GM18502 (cell line): ENCODE results near the gene ENO4.

Source experiments
- ATAC-seq: cut with Tn5 transposase; IDR thresholded peaks from one replicate; pipeline ENCODE4 v1.9.1; 2021; ENCODE audit warnings: mild to moderate bottlenecking; ENCODE audit not compliant: unreplicated experiment, poor library complexity

ENO4 gene

DNA sequence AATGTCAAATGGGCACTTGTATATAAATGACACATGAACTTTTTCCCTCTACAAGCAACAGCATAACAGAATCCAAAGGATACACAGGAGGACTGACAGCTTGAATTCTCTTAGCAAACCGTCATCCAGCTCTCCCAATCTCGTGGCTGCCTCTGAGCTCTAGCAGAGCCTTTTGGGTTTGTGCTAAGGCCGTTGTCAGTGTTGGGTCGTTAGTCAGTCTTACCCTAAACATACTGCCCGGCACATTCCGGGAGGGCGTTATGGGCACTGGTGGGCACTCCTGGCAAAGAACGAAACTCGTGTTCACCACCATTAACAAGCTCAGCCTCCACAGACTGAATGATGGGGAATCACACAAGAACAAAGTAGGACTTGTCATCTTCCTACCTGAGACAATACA is 19.6 kb upstream of the ENO4 start:
- ATAC-seq = no peak

DNA sequence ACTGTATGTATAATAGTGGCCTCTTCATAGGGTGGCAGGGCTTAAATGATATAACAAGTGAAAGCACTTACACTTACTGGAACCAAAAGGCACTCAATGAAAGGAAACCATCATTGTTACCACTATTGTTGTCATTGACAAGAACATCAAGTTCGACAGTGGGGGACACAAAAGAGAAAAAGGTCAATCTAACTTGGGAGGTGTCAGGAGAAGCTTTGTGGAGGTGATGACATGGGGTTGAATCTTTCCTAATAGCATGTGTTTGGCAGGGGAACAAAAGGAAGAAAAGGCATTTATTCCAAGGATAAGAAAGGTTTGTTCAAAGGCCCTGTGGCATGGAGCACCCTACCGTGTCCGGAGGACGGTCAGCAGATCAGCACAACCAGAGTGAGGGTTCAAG is 18.2 kb upstream of the ENO4 start:
- no peak for ATAC-seq

DNA sequence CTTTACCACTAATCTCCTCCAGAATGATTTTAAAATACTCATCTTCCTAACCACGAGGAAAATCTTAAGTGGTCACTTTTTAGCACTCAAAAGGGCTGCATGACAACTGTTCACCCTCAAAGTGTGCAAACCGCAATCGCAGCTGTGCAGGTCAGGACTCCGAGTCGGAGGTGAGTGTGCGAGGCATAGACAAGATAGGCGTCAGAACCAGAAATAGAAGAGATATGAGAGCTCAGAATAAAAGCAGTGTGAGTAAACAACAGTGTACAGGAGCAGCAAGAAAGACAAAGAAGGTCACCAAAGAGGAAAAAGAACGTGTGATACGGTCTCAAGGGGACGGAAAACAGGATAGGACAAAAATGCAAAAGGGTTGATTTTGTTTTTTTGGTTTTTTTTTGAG is 17.5 kb upstream of the ENO4 start:
- ATAC-seq = no peak

DNA sequence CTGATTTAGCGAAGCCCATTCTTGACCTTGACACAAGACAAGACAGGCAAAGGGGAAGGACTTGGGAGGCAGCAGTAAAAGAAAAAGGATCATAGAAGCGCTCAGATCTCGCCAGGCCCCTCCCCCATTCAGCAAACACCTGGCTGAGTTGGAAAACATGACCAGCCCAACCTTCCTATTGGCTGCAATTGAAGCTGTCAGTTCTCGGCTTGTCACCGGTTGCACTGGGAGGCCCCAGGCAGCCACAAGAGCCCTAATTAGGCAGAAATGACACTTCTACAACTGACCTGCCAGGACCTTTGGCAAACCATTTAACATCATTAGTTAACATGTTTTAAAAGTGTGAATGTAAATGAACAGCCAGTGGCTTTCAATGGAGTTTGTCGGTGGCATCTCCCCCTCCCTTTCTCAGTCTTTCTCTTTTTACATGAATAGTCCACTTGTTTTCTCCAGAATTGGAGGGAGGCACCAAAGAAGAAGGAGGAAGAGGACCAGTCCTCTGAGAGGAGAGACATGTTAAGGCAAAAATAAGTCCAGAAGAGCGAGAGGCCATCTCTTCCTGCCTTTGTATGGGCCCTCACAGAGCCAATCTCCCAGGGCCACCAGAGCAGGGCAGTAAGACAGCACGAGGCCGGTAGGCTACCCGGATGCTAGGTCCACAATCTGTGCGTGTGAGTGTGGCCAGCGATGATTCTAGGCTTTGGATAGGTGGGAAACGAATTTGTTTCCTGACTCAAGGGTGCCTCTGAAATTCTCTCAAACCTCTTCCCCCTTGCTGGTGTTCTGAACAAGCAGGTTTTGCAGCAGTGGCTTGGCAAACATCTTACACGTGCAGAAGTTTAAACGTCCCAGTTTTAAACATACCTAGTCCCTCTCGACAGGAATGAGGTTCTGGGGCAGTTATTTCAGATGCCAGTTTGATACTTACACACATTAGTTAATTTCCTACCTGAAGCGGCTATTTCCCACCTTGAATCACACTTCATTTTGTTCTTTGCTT is 15.0 kb upstream of the ENO4 start:
- no peak for ATAC-seq

DNA sequence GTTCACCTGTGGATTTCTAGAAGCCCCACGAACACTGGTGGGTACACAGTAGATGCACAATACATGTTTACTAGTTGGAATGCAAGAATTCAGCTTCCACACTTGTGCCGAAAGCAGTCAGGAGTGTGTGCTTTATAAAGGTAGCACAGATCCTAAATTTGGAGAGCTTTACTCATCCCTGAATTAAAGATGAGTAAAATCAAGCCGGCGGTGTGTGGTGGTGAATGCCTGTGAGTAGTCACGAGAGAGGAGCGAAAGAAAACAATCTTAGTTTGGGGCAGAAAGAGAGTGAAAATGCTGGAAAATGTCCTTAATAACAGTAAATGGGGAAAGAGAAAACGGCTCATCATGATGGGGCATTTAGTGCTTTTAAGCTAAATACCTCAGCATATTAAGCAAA is 13.6 kb upstream of the ENO4 start:
- no peak for ATAC-seq

DNA sequence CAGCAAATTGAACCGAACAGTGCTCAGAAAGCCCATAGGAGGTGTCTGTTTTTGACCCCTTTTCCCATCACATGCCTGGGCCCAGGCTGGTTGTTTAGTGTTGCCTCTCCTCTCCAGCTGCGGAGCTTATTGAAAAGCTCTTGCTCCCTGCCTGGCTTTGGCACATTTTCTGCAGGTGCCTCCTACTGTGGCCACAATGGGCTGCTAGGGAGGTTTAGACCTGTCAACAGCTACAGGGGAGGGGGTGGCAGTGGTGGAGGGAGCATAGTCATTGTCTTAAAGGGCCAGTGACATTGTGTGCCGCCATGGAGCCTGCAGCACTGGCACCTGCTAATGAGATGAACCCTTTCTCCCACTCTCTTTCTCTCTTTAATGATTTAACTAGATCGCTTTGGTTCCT is 13.2 kb upstream of the ENO4 start:
- no peak for ATAC-seq

DNA sequence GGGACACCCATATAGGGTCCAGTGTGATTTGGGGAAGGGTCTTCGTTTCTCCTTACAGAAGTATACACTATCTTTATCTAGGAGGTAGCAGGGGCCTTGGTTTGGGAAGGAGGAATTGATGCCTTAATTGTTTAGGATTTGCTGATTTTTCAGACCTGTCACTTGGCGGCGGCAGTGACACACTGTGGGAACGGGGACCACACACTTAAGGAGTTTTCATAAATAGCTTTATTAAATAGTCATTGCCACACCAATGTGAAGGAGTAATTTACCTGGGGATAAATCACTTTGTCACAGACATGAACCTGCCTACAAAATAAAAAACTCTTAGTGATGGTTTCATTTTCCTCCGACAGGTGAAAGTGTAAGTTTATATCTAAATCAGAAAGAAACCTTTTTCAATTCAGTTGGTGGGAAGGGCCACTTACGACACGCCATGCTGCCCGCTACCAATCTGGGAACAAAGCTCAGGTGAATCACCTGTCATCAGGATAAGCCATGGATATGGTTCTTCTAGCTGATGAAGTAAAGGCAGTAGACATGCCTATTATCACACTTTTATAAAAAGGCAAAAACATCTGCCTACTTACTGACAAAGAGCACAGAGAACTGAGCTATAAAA is 12.3 kb upstream of the ENO4 start:
- no peak for ATAC-seq

DNA sequence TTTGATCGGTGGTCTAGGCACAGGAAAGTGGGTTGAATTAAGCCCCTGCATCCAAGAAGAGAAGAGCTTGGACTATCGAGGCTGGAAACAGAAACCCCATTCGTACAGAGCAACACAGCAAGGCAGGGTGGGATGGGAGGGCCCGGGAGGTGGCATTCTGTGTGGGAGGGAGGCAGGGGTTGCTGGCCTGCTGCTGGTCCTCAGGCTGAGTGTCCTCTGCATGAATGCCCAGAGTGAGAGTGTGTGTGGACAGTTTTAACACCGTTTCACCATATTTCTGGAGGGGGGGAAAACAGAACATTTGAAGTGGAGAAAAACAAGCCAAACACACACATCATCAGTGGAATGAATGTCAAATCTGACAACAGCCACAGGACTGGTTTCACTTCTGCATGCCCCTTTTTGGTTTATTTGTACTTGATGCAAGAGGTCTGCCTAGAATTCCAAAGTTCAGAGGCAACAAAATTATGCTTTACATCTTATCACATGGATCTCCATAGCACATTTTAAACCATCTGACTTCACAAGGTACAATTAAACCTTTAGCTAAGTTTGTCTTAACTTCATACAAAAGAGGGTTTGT is 11.1 kb upstream of the ENO4 start:
- ATAC-seq = peak; percentile 94

DNA sequence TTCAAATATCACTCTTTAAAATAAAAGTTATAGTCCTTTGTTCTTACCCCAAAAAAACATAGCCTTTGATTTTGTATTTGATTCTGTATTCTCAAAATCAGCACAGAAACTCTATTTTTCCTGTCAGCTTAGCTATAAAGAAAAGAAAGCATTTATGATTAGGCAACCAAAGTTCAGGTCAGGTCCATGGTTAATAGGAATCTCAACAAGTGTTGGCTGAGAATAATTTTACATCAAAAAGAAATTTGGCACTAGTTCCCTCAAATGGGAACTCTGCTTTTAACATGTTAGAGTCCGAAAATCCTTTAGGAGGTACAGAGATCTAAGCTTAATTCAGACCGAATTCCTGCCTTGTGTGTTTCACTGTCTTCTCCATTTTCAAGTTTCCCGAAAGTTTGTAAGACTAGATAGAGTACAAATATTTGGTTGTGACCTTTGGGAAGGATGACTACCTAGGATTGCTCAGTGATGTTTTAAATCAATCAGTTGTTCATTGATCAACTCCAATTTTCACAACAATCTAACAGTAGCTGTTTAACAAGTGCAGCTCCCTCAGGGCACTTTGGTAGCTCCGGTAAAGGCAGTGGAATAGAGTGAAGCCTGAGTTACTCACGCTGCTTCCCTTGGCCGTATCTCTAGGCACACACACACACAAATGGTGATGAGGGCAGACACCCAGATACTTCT is 8.8 kb upstream of the ENO4 start:
- no peak for ATAC-seq

DNA sequence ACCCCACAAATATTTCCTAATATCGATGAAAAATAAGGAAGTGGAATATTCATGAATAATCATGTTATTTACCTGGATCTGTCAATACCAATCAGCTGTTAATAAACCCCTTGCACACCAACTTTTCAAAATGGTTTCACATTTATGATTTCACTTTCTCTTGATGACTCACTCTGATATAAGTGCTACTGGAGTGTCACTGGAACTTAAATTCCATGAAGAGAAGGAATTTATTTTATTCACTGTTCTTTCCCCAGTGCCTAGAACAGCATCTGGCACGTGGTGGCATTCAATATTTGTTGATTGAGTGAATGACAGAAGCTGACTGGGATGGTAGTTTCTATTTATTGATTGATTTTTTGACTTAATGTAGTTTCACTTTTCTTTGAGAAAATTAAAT is 3.5 kb upstream of the ENO4 start:
- peak; percentile 19 for ATAC-seq

DNA sequence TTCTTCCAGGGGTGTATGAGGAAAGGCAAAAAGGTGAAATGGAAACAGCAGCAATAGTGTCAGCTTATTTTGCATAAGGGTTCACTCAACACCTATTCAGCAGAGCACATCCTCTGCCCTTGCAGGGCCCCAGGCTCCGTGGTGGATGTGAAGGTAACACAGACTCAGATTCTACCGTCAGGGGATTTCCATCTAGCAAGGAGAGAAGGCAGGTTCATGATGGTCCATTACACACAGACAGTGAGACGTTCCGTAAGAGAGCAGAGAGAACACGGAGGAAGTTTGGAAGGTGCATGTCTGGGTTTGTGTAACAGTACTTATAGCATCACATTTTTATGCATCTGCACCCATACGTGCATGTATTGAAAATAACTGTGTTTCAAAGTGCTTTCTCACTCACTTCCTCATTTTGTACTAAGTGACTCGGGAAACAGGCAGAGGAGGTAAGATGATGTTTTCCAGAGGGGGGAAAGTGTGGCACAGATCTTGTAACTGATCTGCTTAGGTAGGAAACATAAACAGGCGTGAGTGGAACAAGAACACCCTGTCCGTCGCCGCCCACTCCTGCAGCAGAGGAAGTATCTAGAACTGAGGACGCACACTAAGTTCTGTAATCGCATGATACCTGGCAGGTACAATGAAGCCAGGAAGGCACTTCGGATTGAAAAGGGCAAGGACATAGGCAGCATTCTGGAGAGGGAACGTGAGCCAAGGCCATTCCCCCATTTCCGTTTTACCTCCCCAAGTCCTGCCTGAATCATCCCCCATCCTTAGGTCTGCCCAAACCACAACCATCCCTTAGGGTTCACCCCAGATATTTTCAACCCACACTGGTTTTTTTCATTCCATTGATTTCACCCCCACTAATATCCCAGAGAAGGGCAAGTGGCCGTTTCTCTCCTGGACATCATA is 1.0 kb upstream of the ENO4 start:
- peak; percentile 81 for ATAC-seq

DNA sequence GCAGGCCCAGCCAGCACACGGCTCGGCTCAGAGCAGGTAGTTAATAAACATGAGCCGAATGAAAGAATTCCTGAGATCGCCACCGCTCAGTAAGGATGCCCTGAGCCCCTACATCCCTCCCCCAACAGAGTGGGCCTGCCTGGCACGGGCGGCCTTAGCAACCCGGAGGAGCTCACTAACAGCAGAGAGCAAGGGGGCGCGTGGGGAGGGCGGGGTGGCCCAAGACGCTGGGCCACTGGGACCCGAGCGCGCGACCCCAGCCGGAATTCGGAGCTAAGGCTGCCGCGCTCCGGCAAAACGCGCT is 403 bp upstream of the ENO4 start:
- ATAC-seq = peak; percentile 20

DNA sequence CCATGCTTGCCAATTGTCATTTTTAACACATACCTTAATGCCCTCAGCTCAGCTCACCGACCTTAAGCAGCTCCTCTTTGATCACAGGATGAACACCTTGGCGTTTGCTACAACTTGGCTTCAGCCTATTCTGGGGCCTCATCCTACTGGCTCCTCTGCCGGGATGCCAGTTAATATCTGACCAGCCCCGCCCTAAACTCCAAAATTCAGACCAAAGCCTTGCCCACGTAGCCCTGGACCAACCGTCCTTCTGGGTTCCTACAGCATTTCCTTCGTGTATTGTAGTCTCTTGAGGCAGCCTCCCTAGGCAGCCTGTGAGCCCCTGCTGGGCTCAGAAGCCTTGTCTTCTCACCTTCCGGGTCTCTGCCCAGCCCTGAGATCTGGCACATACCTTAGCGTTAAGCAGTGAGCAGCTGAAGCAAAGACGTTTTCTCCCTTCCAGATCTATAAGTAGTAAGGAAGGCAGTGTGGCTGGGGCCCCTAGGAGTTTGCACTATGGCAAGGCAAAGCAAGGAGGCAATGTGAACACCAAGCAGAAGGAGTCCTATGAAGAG is 836 bp downstream of the ENO4 start:
- no peak for ATAC-seq

DNA sequence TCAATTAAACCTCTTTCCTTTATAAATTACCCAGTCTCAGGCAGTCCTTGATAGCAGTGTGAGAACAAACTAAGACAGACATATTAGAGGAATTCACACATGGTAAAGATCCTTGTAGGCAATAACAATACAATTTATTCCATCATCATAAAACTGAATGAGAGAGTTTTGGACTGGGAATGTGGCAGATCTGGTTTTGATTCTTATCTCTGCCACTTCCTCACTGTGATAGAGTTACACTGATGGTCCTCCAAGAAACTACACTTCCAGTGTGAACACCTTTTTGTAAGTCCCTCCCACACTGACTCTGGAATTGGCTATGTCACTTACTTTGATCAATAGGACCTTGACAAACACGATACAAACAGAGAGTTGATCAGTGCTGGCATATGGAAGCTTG is 2.9 kb downstream of the ENO4 start:
- ATAC-seq = no peak

DNA sequence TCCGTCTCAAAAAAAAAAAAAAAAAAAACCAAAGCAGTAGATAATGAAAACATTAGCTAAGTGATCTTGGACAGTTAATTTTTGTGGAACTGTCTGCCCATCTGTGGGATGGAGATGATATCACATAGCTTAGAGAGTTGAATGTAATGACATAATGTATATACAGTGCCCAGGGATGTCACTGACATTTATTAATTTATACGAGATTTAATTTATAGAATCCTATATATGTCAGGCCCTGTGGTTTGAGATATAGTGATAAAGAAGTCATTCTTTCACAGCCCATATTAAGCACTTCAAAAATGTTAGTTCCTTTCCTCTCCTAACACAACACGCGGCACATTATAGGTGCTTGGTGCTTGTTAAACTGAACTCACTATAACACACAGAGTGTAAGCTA is 4.0 kb downstream of the ENO4 start:
- ATAC-seq = no peak

DNA sequence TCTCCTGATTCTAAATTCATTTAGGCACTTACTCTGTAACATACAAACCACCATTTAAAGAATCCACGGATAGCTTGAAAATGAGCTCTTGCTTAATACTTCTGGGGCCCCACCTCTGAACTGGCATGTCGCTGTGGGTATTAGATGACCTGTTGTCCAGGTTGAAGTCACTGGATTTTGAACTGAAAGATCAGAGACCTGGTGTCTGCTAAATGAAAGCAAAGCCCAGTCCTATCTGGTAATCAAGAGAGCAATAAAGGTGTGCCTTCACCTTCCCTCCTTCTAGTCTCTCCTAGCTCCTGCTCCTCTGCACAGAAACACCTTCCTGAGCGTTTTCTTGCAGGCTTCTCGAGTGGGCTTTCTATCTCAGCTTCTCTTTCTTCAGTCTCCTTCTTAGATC is 4.4 kb downstream of the ENO4 start:
- no peak for ATAC-seq

DNA sequence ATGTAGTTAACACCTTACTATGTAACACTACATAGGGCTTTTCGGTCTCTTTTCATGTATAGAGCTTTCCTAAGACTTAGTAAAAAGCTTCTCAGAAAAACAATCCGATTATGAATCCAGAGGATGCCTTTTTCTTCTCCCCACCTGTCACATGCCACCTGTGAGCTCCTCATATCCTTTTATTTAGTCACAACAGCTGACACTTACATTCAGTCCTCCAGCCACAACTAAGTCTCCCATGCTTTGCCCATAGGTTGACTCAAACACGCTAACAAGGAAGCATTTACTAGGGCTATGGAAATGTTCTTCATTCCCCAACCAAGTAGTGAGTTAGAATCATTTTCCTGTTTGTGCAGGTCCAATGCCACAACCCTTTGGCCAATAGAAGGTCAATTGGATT is 7.9 kb downstream of the ENO4 start:
- no peak for ATAC-seq

DNA sequence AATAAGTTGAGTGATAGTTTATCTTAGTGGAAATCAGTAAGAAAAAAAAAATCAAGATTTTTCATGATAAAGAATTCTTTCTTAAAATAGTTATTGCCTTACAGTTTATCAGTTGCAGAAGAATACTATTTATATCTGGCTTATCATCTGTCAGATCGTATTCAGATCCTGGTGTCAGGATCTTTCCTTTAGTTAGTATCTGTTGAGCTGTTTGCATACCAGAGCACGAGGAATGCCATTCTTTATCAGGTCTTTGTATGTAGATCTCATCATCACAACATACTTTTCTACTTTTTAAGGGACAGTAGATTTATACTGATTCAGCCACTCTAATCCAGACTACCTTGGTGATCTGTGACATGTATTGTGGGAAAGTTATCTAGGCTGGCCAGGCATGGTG is 12.5 kb downstream of the ENO4 start:
- no peak for ATAC-seq

DNA sequence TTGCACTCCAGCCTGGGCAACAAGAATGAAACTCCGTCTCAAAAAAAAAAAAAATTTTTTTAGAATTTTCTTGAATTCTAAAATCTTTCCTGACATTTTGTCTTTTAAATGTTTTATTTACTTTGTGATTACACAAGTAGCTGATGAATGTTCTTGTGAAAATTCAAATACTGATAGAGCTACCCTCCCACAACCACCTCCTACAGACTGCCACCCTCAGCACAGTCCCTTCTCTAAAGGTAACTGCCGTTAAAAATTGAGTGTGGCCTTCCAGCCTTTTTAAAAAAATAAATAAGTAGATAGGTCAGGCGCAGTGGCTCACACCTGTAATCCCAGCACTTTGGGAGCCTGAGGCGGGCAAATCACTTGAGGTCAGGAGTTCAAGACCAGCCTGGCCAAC is 15.1 kb downstream of the ENO4 start:
- no peak for ATAC-seq

DNA sequence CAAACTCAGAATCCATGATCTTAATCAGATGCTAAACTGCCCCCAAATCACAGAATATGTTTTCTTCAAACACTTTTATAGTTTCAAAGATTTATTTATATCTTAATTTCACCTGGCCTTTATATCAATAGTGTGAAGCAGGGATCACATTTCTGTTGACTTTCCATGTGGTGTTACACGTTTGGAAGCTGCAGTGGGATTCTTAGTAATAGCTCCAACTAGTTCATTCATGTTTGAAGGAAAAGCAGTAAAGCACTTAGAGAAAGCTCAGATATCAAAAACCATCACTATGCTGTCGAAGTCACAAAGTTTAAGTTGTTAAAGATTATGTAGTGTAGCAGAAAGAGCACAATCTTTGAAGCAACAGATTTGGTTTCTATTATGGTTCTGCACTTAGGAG is 16.8 kb downstream of the ENO4 start:
- no peak for ATAC-seq
